Measurements from ENCODE around the gene ADA. TPM values are rescaled to one million over a fixed set of nuclear protein-coding genes. Genes with fewer than 3 reads are reported as not detected.
A peak's percentile ranks its signal among the peaks of the same experiment; 100 is the strongest.
"Not testable (repeated sequence)": the region's sequence is repeated elsewhere in the genome, so short reads cannot be mapped to it uniquely, and the experiment has no call there.

Gene ADA
- total and polyA plus RNA-seq, 2 of the 13 experiments (the other 11 are each of a cell fraction or from before 2014, with no cell fraction given) = 2.5 to 11.3 TPM

DNA sequence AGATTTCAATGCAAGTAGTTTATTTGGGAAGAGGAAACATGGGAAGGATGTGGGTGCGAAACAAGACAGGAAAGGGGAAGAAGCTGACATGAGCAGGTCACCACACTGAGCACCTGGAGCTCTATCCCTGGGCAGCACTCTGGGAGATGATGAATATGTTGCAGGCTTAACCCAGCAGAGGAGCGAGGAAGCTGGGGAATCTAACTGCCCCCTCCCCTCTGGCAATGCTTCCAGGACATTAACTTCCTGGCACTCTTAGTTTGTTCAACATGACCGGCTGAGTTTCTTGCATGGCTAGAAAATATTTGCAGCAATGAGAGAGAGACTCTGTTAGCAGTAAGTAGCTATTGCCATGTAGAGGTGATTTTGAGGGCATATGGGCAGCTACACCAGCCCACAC, 4.9 kb upstream of the ADA start:
- Histone ChIP-seq H3K4me2 (ENCODE audit: low read depth, low read length) (no peak overlapping the region), H3K4me3 (replicated peaks in 1 of 3; ENCODE audit: insufficient read depth in 1 of 3, low read depth in 2 of 3, low read length in 3 of 3) (no peak overlapping the region), H3K79me2 (ENCODE audit: insufficient read depth, low read length) (no peaks in the 10 kb centered on the region), H2AFZ (ENCODE audit: low read length) (no peak overlapping the region), H3K9ac (ENCODE audit: insufficient read depth, low read depth, low read length) (no peak overlapping the region), H3K36me3 (replicated peaks in 1 of 2; ENCODE audit: control insufficient read depth in 1 of 2, insufficient read depth in 2 of 2, low read length in 2 of 2) (no peaks in the 10 kb centered on the region), H4K20me1 (ENCODE audit: insufficient read depth, low read length) (no peaks in the 10 kb centered on the region), H3K4me1 (ENCODE audit: insufficient read depth, low read length) (peaks cover 6% of the 10 kb centered on the region), H3K27ac (ENCODE audit: extremely low read length, insufficient read depth, low read length) (no peak overlapping the region), H3K27me3 (ENCODE audit: control insufficient read depth in 1 of 2, insufficient read depth in 2 of 2, low read length in 2 of 2) (peaks cover 3 to 36% of the 10 kb centered on the region in 2 experiments; a peak in 3 of 5 replicates), H3K9me3 (ENCODE audit: low read length) (no peaks in the 10 kb centered on the region)
- BruUV-seq (replicated peaks) = no TSS peak
- intact Hi-C loops (cut with micrococcal nuclease; ENCODE audit: unreplicated experiment) (no loop called here), in situ Hi-C loops (cut with HindIII; ENCODE audit: extremely low pct_ligation_motif_present, low pct_unique_long_range_greater_than_20kb) (no loop called here)
- FAIRE-seq (no peak), ATAC-seq (no peak), DNase-seq (ENCODE audit: low spot score) (no peak)
- 20% methylated on average over 3 of the region's 3 CpGs for WGBS (ENCODE audit: low lambda C conversion rate)
- no peak for TF ChIP-seq ZNF484 (CRISPR knock-in tag; IDR thresholded peaks at IDR 0.05; ENCODE audit: borderline replicate concordance, low read depth)
- POLR2A ChIA-PET = no interaction called here
- CTCF ChIA-PET (ENCODE audit: low intra/inter-chr PET ratio, low total read pairs) = no interaction called here

DNA sequence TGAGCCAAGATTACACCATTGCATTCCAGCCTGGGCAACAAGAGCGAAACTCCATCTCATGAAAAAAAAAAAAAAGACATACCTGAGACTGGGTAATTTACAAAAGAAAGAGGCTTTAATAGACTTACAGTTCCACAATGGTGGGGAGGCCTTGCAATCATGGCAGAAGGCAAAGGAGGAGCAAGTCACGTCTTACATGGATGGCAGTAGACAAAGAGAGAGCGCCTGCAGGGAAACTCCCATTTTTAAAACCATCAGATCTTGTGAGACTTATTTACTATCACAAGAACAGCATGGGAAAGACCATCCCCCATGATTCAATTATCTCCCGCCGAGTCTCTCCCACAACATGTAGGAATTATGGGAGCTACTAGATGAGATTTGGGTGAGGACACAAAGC, 2.7 kb upstream of the ADA start:
- H3K79me2 ChIP-seq (ENCODE audit: insufficient read depth, low read length); intact Hi-C loops (cut with micrococcal nuclease; ENCODE audit: unreplicated experiment); H3K27ac ChIP-seq (ENCODE audit: extremely low read length, insufficient read depth, low read length); H3K9me3 ChIP-seq (ENCODE audit: low read length); H2AFZ ChIP-seq (ENCODE audit: low read length); CTCF ChIA-PET (ENCODE audit: low intra/inter-chr PET ratio, low total read pairs); DNase-seq (ENCODE audit: low spot score); H3K36me3 ChIP-seq (replicated peaks in 1 of 2; ENCODE audit: control insufficient read depth in 1 of 2, insufficient read depth in 2 of 2, low read length in 2 of 2); H4K20me1 ChIP-seq (ENCODE audit: insufficient read depth, low read length); in situ Hi-C loops (cut with HindIII; ENCODE audit: extremely low pct_ligation_motif_present, low pct_unique_long_range_greater_than_20kb); BruUV-seq (replicated peaks); ATAC-seq; H3K4me3 ChIP-seq (replicated peaks in 1 of 3; ENCODE audit: insufficient read depth in 1 of 3, low read depth in 2 of 3, low read length in 3 of 3); H3K9ac ChIP-seq (ENCODE audit: insufficient read depth, low read depth, low read length); POLR2A ChIA-PET; H3K4me2 ChIP-seq (ENCODE audit: low read depth, low read length); FAIRE-seq: not testable (repeated sequence)
- 65% methylated on average over 5 of the region's 5 CpGs for WGBS (ENCODE audit: low lambda C conversion rate)
- H3K4me1 ChIP-seq (ENCODE audit: insufficient read depth, low read length) = peaks cover 17% of the 10 kb centered on the region
- TF ChIP-seq ZNF431 (CRISPR knock-in tag; IDR thresholded peaks at IDR 0.05; ENCODE audit: borderline replicate concordance, low read depth) = peak; percentile 92
- H3K27me3 ChIP-seq (ENCODE audit: control insufficient read depth in 1 of 2, insufficient read depth in 2 of 2, low read length in 2 of 2) = peaks cover 3 to 41% of the 10 kb centered on the region in 2 experiments; a peak in 3 of 5 replicates

All from HepG2 (cell line).